ENCODE measurements around the gene FRAS1.
"Not testable (repeated sequence)": the region's sequence is repeated elsewhere in the genome, so short reads cannot be mapped to it uniquely, and the experiment has no call there.

FRAS1 gene

DNA sequence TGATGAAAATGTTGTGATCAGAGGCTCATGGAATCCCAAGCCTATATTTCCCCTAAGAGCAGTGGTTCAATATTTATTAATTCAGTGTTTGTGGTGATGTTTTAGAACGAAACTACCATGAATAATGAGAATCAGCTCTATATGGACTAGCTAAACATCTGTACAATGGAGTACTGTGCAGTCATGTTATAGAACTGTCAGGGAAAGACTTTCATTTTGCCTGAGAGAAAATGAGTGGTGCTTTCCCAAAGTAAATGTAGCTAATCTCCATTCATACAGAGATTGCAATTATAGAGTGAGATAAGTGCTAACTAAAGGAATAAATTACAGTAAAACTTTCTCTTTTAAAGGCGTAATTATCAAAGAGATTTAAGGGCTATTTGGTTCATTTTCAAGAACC lies 147.1 kb downstream of the FRAS1 start:
- FAIRE-seq (no peak), DNase-seq (ENCODE audit: extremely low spot score, insufficient read length, low read depth) (no peak)

DNA sequence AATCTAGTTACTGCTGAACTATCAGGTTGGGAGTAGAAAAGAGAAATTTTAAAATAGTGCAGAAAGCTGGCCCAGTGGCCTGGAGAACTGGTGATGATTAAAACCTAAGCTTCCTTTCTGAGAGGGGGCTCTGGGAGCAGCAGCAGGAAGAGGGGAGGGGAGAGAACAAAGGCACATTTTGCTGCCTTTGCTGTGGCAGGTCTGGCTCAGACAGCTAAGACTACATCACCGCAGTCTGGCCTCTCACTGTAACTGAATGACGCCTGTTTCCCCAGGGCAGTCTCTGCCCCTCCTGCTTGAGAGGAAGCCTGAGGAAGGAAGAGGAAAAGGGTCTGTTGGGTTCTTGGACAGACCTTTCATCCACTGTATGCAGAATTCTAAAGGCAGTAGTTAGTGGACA lies 148.5 kb downstream of the FRAS1 start:
- FAIRE-seq (no peak), DNase-seq (ENCODE audit: extremely low spot score, insufficient read length, low read depth) (no peak)

DNA sequence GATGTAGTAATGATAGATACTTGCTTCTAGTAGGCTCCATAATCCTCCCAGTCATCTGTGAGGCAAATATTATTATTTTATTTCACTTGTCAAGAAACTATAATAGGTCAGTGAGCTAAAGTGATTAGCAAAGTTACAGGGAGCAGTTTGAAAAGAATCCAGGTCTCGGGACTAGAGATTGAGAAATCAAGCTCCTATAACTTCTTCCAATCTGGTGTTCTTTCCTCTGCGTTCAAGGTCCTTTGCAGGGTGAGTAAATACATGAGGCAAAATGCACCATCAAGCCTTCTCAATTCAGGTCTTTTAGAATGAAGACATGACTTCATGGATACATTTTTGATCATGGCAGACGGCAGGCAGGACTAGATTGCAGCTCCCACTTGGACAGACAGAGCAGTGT lies 150.4 kb downstream of the FRAS1 start:
- no peak for FAIRE-seq

DNA sequence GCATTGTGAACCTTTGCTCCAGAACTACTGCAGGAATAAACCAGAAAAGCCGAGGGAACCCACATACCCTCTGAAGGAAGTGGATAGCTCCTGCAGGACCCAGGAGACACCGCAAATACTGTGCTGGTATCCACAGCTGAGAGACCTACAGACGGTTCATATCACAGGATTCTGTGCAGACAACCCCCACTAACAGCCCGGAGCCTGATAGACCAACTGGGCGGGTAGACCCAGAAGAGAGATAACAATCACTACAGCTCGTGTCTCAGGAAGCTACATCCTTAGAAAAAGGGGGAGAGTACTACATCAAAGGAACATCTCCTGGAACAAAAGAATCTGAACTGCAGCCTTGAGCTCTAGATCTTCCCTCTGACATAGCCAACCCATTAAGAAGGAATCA lies 150.8 kb downstream of the FRAS1 start:
- DNase-seq (ENCODE audit: extremely low spot score, insufficient read length, low read depth) = no peak
- FAIRE-seq = no peak

More for the DNA sequence above, 150.4 kb downstream of the FRAS1 start:
- DNase-seq (ENCODE audit: extremely low spot score, insufficient read length, low read depth) = no peak

GRCh38 chr4:78208896-78209295 lies 151.8 kb downstream of the FRAS1 start:
- FAIRE-seq; DNase-seq (ENCODE audit: extremely low spot score, insufficient read length, low read depth): not testable (repeated sequence)

- no peak for DNase-seq (ENCODE audit: extremely low spot score, insufficient read length, low read depth)
- no peak for FAIRE-seq
Observed at GRCh38 chr4:78210694-78211410, 153.7 kb downstream of the FRAS1 start.

GRCh38 chr4:78213218-78213617 lies 156.1 kb downstream of the FRAS1 start:
- DNase-seq (ENCODE audit: extremely low spot score, insufficient read length, low read depth) = no peak
- no peak for FAIRE-seq

GRCh38 chr4:78214078-78214477 lies 157.0 kb downstream of the FRAS1 start:
- no peak for DNase-seq (ENCODE audit: extremely low spot score, insufficient read length, low read depth)
- FAIRE-seq = no peak

GRCh38 chr4:78217557-78217956 lies 160.4 kb downstream of the FRAS1 start:
- DNase-seq (ENCODE audit: extremely low spot score, insufficient read length, low read depth) (no peak), FAIRE-seq (no peak)

- FAIRE-seq (no peak), DNase-seq (ENCODE audit: extremely low spot score, insufficient read length, low read depth) (no peak)
Observed at GRCh38 chr4:78218260-78218659, 161.1 kb downstream of the FRAS1 start.

GRCh38 chr4:78219825-78220224 lies 162.7 kb downstream of the FRAS1 start:
- no peak for DNase-seq (ENCODE audit: extremely low spot score, insufficient read length, low read depth)
- FAIRE-seq = no peak

- FAIRE-seq (no peak), DNase-seq (ENCODE audit: extremely low spot score, insufficient read length, low read depth) (no peak)
Observed at GRCh38 chr4:78220283-78220682, 163.2 kb downstream of the FRAS1 start.

GRCh38 chr4:78222575-78223186 lies 165.6 kb downstream of the FRAS1 start:
- DNase-seq (ENCODE audit: extremely low spot score, insufficient read length, low read depth) (no peak), FAIRE-seq (no peak)

GRCh38 chr4:78225236-78225635 lies 168.1 kb downstream of the FRAS1 start:
- DNase-seq (ENCODE audit: extremely low spot score, insufficient read length, low read depth) (no peak), FAIRE-seq (no peak)

DNA sequence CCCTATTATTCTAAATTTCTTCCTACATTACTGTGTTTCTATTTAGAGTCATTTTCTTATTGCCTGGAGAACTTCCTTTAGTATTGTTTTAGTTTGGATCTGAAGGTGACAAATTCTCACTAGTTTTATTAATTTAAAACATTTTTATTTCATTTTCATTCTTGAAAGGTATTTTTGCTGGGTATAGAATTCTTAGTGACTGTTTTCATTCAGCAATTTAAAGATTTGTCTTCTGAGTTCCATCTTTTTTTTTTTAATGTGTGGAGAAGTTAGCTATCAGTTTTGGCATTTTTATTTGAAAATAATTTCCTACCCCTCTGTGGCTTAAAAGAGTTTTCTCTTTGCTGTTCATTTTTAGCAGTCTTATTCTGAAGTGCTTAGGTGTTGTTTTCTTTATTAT lies 169.2 kb downstream of the FRAS1 start:
- FAIRE-seq = no peak
- DNase-seq (ENCODE audit: extremely low spot score, insufficient read length, low read depth) = no peak

DNA sequence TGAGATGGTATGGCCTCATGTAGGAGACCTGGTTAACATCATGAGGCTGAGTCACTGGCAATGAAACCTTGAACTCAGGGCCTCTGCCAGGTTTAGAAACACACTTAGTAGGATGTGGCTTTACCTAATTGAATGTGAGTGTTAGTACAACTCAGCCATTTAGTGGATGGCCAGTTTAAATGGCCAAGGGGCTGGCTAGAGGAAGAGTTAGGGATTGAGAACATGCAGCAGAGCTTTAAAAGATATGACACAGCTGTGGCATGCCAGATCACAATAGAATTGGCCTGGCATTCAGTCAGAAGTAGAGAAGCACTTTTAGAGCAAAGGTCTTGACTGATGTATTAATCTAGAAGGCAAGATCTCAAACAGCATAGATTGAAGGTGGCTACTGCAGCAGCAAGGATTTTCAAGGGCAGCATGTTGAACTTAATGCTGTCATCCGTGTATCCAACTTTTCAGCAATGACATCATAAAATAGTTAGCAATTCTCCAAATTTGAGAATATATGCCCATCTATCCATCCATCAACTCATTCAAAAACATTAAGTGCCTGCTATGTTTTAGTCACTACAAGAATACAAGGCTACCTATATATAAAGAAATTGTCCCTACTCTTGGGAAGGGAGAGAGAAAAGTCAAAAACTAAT lies 170.4 kb downstream of the FRAS1 start:
- no peak for DNase-seq (ENCODE audit: extremely low spot score, insufficient read length, low read depth)
- no peak for FAIRE-seq

DNA sequence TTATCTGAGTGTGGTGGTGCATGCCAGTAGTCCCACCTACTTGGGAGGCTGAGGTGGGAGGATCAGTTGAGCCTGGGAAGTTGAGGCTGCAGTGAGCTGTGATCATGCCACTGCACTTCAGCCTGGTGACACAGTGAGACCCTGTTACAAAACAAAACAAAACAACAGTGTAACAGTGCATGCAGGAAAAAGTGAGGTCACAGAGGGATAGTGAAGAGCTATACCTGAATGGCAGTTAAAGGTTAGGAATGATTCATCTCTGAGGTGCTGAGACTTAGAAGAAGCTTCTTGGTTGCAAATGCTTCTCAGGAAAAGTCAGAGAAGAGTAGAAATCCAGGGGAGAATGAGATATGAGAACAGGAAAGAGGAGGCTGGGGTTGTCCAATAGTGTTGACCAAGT lies 178.7 kb downstream of the FRAS1 start:
- no peak for DNase-seq (ENCODE audit: extremely low spot score, insufficient read length, low read depth)
- FAIRE-seq = no peak

DNA sequence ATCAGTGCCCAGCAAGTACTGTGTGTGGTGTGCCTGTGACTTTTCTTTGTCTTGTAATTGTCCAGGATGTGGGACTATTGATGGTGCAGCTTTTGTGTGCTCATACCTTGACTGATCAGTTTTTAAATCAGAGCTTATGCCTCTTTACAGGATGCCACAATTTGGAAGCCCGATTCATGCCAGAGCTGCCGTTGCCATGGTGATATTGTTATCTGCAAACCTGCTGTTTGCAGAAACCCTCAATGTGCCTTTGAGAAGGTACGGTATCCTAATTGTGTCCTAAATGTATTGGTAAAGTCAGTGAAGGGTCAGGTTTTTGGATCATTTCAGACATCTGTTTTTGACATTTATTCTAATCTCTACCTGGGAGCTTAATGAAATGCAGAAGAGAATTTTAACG lies 180.2 kb downstream of the FRAS1 start:
- DNase-seq (ENCODE audit: extremely low spot score, insufficient read length, low read depth) (no peak), FAIRE-seq (no peak)

- FAIRE-seq (no peak), DNase-seq (ENCODE audit: extremely low spot score, insufficient read length, low read depth) (no peak)
Observed at GRCh38 chr4:78242071-78242470, 184.9 kb downstream of the FRAS1 start.

GRCh38 chr4:78244705-78245485 lies 187.8 kb downstream of the FRAS1 start:
- DNase-seq (ENCODE audit: extremely low spot score, insufficient read length, low read depth) (no peak), FAIRE-seq (no peak)
